ENCODE results near the gene SNPH. TPM values are rescaled to one million over a fixed set of nuclear protein-coding genes. Genes with fewer than 3 reads are reported as not detected.
"Not testable (repeated sequence)": the region's sequence is repeated elsewhere in the genome, so short reads cannot be mapped to it uniquely, and the experiment has no call there.

Gene SNPH
- polyA plus RNA-seq (2011; rRNA removed) (1.1 and 2.0 TPM in 2 replicates), polyA plus RNA-seq (2017; fragmentation: RNase III; extraction: RNeasy Plus Mini Kit Qiagen cat#74134 plus additional on column Dnase treatment) (3.6 to 5.2 TPM (median 4.6 TPM) in 3 replicates), polyA minus RNA-seq (2011; rRNA and poly(A)+ RNA removed) (1.7 and 2.4 TPM in 2 replicates)
- 1.3 and 2.0 TPM in 2 replicates for polyA plus RNA-seq (2012; cell fraction: cytosol; rRNA removed)
- 7.7 and 7.8 TPM in 2 replicates for polyA plus RNA-seq (2012; cell fraction: nucleus; rRNA removed)

- POLR2A ChIA-PET, result interaction anchor here (0.6 to 1.1 kb wide), 2 partner anchors 10 to 22 kb away, joined by 3 to 8 read pairs; no protein-coding TSS in a partner anchor
- CTCF ChIA-PET, result interaction anchor here (0.7 to 1.6 kb wide), 5 partner anchors 8 to 80 kb away, joined by 3 to 6 read pairs (median 3); no protein-coding TSS in a partner anchor
- H3K4me1 ChIP-seq, result peaks cover 21% of the 10 kb centered on the region
- H3K27ac ChIP-seq, result peak within 1 kb of the TSS; percentile 63 to 88
- peak within 1 kb of the TSS; percentile 77 for H3K4me2 ChIP-seq
- ATAC-seq (peak; percentile 96 to 97), FAIRE-seq (no peak), DNase-seq (ENCODE audit: low read depth in 1 of 2, low spot score in 1 of 2) (peak; percentile 77 to 82)
- under 1% methylated on average over 30 of the region's 61 CpGs for WGBS (ENCODE audit: missing lambda C conversion rate)
- peaks cover 13% of the 10 kb centered on the region for H3K9me3 ChIP-seq
- TF ChIP-seq CHD4 (IDR thresholded peaks at IDR 0.05; ENCODE audit: borderline replicate concordance), result no peak
- TF ChIP-seq GATA3 (IDR thresholded peaks at IDR 0.05; ENCODE audit: borderline replicate concordance), result no peak
- TF ChIP-seq RAD21 (conservative IDR thresholded peaks at IDR 0.05 in 1 of 2, IDR thresholded peaks at IDR 0.05 in 1 of 2), result no peak
- TF ChIP-seq HDAC2 (IDR thresholded peaks at IDR 0.05), result no peak
- no peak for TF ChIP-seq HOXB5 (CRISPR knock-in tag; IDR thresholded peaks at IDR 0.05)
- TF ChIP-seq JUN (IDR thresholded peaks at IDR 0.05), result peak in 1 of 2 experiments; percentile 22; a peak in 1 of 5 replicates
- TF ChIP-seq KDM5A (IDR thresholded peaks at IDR 0.05), result no peak
- TF ChIP-seq MAX (IDR thresholded peaks at IDR 0.05), result peak; percentile 3; the same call in 1 of the 2 replicates
- peak; percentile 57 for TF ChIP-seq POLR2A (IDR thresholded peaks at IDR 0.05; ENCODE audit: low read length)
- TF ChIP-seq HES2 (IDR thresholded peaks at IDR 0.05), result no peak
- peak; percentile 68; the same call in 1 of the 2 replicates for TF ChIP-seq FOSL2 (IDR thresholded peaks at IDR 0.05)
- TF ChIP-seq FOSL2 (CRISPR knock-in tag; IDR thresholded peaks at IDR 0.05), result peak; percentile 75
- no peak for TF ChIP-seq ZSCAN20 (CRISPR knock-in tag; IDR thresholded peaks at IDR 0.05)
- TF ChIP-seq CBX8 (IDR thresholded peaks at IDR 0.05), result no peak
- H3K4me3 ChIP-seq, result peak within 1 kb of the TSS; percentile 89
Measured at GRCh38 chr20:1266167-1266973, at the start of gene SNPH. Gene SNPH, plus strand, starts transcription at chr20:1266294. Its CDS starts 29,946 bp downstream, at chr20:1296240.

GRCh38 chr20:1216527-1217427, 49.3 kb upstream of the SNPH start:
- 0 out of 3 replicates have a peak overlapping the region, but pooled peaks have one; percentile 16 for H3K4me2 ChIP-seq
- POLR2A ChIA-PET; FAIRE-seq; H3K9me3 ChIP-seq; ATAC-seq; H3K4me1 ChIP-seq; DNase-seq (ENCODE audit: low read depth in 1 of 2, low spot score in 1 of 2); H3K27ac ChIP-seq; H3K4me3 ChIP-seq: not testable (repeated sequence)
- CTCF ChIA-PET, result interaction anchor here (1.2 to 10.0 kb wide), 3 partner anchors 11 to 400 kb away, joined by 3 to 81 read pairs (median 4); no protein-coding TSS in a partner anchor
- WGBS (ENCODE audit: missing lambda C conversion rate), result 45% methylated on average over 19 of the region's 19 CpGs

GRCh38 chr20:1222750-1223149, 43.3 kb upstream of the SNPH start:
- ATAC-seq; DNase-seq (ENCODE audit: low read depth in 1 of 2, low spot score in 1 of 2); H3K4me2 ChIP-seq; FAIRE-seq; POLR2A ChIA-PET; CTCF ChIA-PET; H3K4me3 ChIP-seq; H3K4me1 ChIP-seq; H3K9me3 ChIP-seq; H3K27ac ChIP-seq: not testable (repeated sequence)
- 44% methylated on average over 4 of the region's 4 CpGs for WGBS (ENCODE audit: missing lambda C conversion rate)

- H3K4me2 ChIP-seq, result no peak overlapping the region
- POLR2A ChIA-PET, result no interaction called here
- H3K4me3 ChIP-seq, result no peak overlapping the region
- CTCF ChIA-PET, result interaction anchor here (0.6 to 3.8 kb wide), 8 partner anchors 10 to 542 kb away, joined by 3 to 15 read pairs (median 4); partner anchors contain the start of gene SNPH
- DNase-seq (ENCODE audit: low read depth in 1 of 2, low spot score in 1 of 2), result no peak
- FAIRE-seq, result no peak
- no peak overlapping the region for H3K27ac ChIP-seq
- no peaks in the 10 kb centered on the region for H3K9me3 ChIP-seq
- WGBS (ENCODE audit: missing lambda C conversion rate), result 79% methylated on average over 20 of the region's 20 CpGs
- H3K4me1 ChIP-seq, result no peaks in the 10 kb centered on the region
- no peak for ATAC-seq
- no peak for TF ChIP-seq JUN (IDR thresholded peaks at IDR 0.05)
- no peak for TF ChIP-seq NPAS2 (CRISPR knock-in tag; IDR thresholded peaks at IDR 0.05; ENCODE audit: borderline replicate concordance)
- TF ChIP-seq ZC3H11A (IDR thresholded peaks at IDR 0.05), result no peak
- no peak for TF ChIP-seq SREBF2 (IDR thresholded peaks at IDR 0.05)
- no peak for TF ChIP-seq RAD21 (conservative IDR thresholded peaks at IDR 0.05 in 1 of 2, IDR thresholded peaks at IDR 0.05 in 1 of 2)
- no peak for TF ChIP-seq RNF2 (IDR thresholded peaks at IDR 0.05; ENCODE audit: borderline replicate concordance, low read depth)
- no peak for TF ChIP-seq CHD4 (IDR thresholded peaks at IDR 0.05; ENCODE audit: borderline replicate concordance)
- TF ChIP-seq FOXS1 (CRISPR knock-in tag; IDR thresholded peaks at IDR 0.05), result no peak
- TF ChIP-seq BCL3 (IDR thresholded peaks at IDR 0.05), result no peak
- TF ChIP-seq USF2 (IDR thresholded peaks at IDR 0.05), result no peak
Measured at GRCh38 chr20:1224205-1224890, 41.7 kb upstream of the SNPH start.
